ENCODE data around the gene F10.
A peak's percentile ranks its signal among the peaks of the same experiment; 100 is the strongest.

The F10 gene

GRCh38 chr13:113152984-113153809 lies 30.6 kb downstream of the F10 start:
- no peaks in the 10 kb centered on the region for H3K9me3 ChIP-seq (ENCODE audit: control insufficient read depth, low read length)
- H2AK5ac ChIP-seq (ENCODE audit: low read length, severe bottlenecking), result no peak overlapping the region
- H2BK5ac ChIP-seq (ENCODE audit: low read depth, low read length, poor library complexity, severe bottlenecking), result no peak overlapping the region
- peak overlapping the region; percentile 77 for H2BK120ac ChIP-seq (ENCODE audit: low read depth, low read length)
- peak overlapping the region; percentile 93 for H3K9ac ChIP-seq (ENCODE audit: low read length)
- H2BK12ac ChIP-seq (ENCODE audit: low read length in 2 of 2), result peak overlapping the region; percentile 61 to 75
- peak overlapping the region; percentile 74 to 96 for H3K18ac ChIP-seq (ENCODE audit: low read depth in 1 of 2, low read length in 2 of 2)
- no peaks in the 10 kb centered on the region for H3K36me3 ChIP-seq (ENCODE audit: control insufficient read depth in 1 of 2, insufficient read depth in 2 of 2, low read depth in 1 of 2, low read length in 2 of 2)
- H3K23ac ChIP-seq (ENCODE audit: low read length in 2 of 2), result peak overlapping the region in 1 of 2 experiments; percentile 86
- H2AFZ ChIP-seq (ENCODE audit: low read depth, low read length), result peak overlapping the region; percentile 80
- peak overlapping the region; percentile 52 for H3K27ac ChIP-seq (ENCODE audit: low read length, poor library complexity, severe bottlenecking)
- H3K27me3 ChIP-seq (ENCODE audit: control insufficient read depth in 1 of 2, insufficient read depth in 1 of 2, low read length in 2 of 2), result no peaks in the 10 kb centered on the region
- peak overlapping the region; percentile 77 for H2BK15ac ChIP-seq (ENCODE audit: low read depth, poor library complexity, severe bottlenecking)
- peak overlapping the region; percentile 97 for H4K91ac ChIP-seq (ENCODE audit: low read length)
- H4K8ac ChIP-seq (ENCODE audit: low read length), result peak overlapping the region; percentile 94
- no peaks in the 10 kb centered on the region for H3K79me1 ChIP-seq (replicated peaks; ENCODE audit: low read length, poor library complexity, severe bottlenecking)
- H3K4ac ChIP-seq (ENCODE audit: low read depth in 1 of 2, low read length in 2 of 2), result peak overlapping the region; percentile 12 to 49
- peak overlapping the region; percentile 47 to 75 for H3K4me3 ChIP-seq (ENCODE audit: insufficient read depth in 1 of 2, low read depth in 1 of 2, low read length in 2 of 2)
- DNase-seq, result peak; percentile 43
- peaks cover 17% of the 10 kb centered on the region for H3K4me1 ChIP-seq (ENCODE audit: control insufficient read depth, insufficient read depth, low read depth, low read length)
- 14% methylated on average over 55 of the region's 60 CpGs for WGBS
- peak overlapping the region; percentile 82 for H3K4me2 ChIP-seq (ENCODE audit: low read length, poor library complexity, severe bottlenecking)
- peak overlapping the region in 1 of 2 experiments; percentile 68 for H3K14ac ChIP-seq (ENCODE audit: low read length in 2 of 2)

- Histone ChIP-seq H2BK15ac (ENCODE audit: low read depth, poor library complexity, severe bottlenecking) (no peak overlapping the region), H3K79me1 (replicated peaks; ENCODE audit: low read length, poor library complexity, severe bottlenecking) (no peaks in the 10 kb centered on the region), H2BK120ac (ENCODE audit: low read depth, low read length) (no peak overlapping the region), H3K4ac (ENCODE audit: low read depth in 1 of 2, low read length in 2 of 2) (peak overlapping the region in 1 of 2 experiments; percentile 8), H3K4me1 (ENCODE audit: control insufficient read depth, insufficient read depth, low read depth, low read length) (peaks cover 23% of the 10 kb centered on the region), H3K18ac (ENCODE audit: low read depth in 1 of 2, low read length in 2 of 2) (peak overlapping the region in 1 of 2 experiments; percentile 96), H3K23ac (ENCODE audit: low read length in 2 of 2) (no peak overlapping the region), H3K9me3 (ENCODE audit: control insufficient read depth, low read length) (no peaks in the 10 kb centered on the region), H3K4me3 (ENCODE audit: insufficient read depth in 1 of 2, low read depth in 1 of 2, low read length in 2 of 2) (peak overlapping the region; percentile 30 to 75), H3K14ac (ENCODE audit: low read length in 2 of 2) (no peak overlapping the region), H3K4me2 (ENCODE audit: low read length, poor library complexity, severe bottlenecking) (peak overlapping the region; percentile 82), H2AK5ac (ENCODE audit: low read length, severe bottlenecking) (no peak overlapping the region), H2BK12ac (ENCODE audit: low read length in 2 of 2) (no peak overlapping the region), H3K36me3 (ENCODE audit: control insufficient read depth in 1 of 2, insufficient read depth in 2 of 2, low read depth in 1 of 2, low read length in 2 of 2) (no peaks in the 10 kb centered on the region), H3K27ac (ENCODE audit: low read length, poor library complexity, severe bottlenecking) (peak overlapping the region; percentile 52), H2BK5ac (ENCODE audit: low read depth, low read length, poor library complexity, severe bottlenecking) (no peak overlapping the region), H4K8ac (ENCODE audit: low read length) (peak overlapping the region; percentile 8), H3K27me3 (ENCODE audit: control insufficient read depth in 1 of 2, insufficient read depth in 1 of 2, low read length in 2 of 2) (no peaks in the 10 kb centered on the region), H3K9ac (ENCODE audit: low read length) (peak overlapping the region; percentile 93), H2AFZ (ENCODE audit: low read depth, low read length) (peak overlapping the region; percentile 47), H4K91ac (ENCODE audit: low read length) (no peak overlapping the region)
- WGBS, result 31% methylated on average over 7 of the region's 76 CpGs
- DNase-seq, result peak; percentile 74
Measured at GRCh38 chr13:113153810-113154748, 31.5 kb downstream of the F10 start.

- no peak overlapping the region for H2BK5ac ChIP-seq (ENCODE audit: low read depth, low read length, poor library complexity, severe bottlenecking)
- no peaks in the 10 kb centered on the region for H3K79me1 ChIP-seq (replicated peaks; ENCODE audit: low read length, poor library complexity, severe bottlenecking)
- H3K27ac ChIP-seq (ENCODE audit: low read length, poor library complexity, severe bottlenecking), result no peak overlapping the region
- no peak overlapping the region for H3K4ac ChIP-seq (ENCODE audit: low read depth in 1 of 2, low read length in 2 of 2)
- H4K91ac ChIP-seq (ENCODE audit: low read length), result no peak overlapping the region
- no peak overlapping the region for H3K18ac ChIP-seq (ENCODE audit: low read depth in 1 of 2, low read length in 2 of 2)
- H3K9me3 ChIP-seq (ENCODE audit: control insufficient read depth, low read length), result no peaks in the 10 kb centered on the region
- H3K9ac ChIP-seq (ENCODE audit: low read length), result no peak overlapping the region
- no peak overlapping the region for H2BK12ac ChIP-seq (ENCODE audit: low read length in 2 of 2)
- peaks cover 0 to 9% of the 10 kb centered on the region in 2 experiments for H3K27me3 ChIP-seq (ENCODE audit: control insufficient read depth in 1 of 2, insufficient read depth in 1 of 2, low read length in 2 of 2)
- DNase-seq, result no peak
- H2AK5ac ChIP-seq (ENCODE audit: low read length, severe bottlenecking), result no peak overlapping the region
- H3K14ac ChIP-seq (ENCODE audit: low read length in 2 of 2), result no peak overlapping the region
- H2AFZ ChIP-seq (ENCODE audit: low read depth, low read length), result no peak overlapping the region
- H3K4me1 ChIP-seq (ENCODE audit: control insufficient read depth, insufficient read depth, low read depth, low read length), result peaks cover 23% of the 10 kb centered on the region
- no peak overlapping the region for H3K4me3 ChIP-seq (ENCODE audit: insufficient read depth in 1 of 2, low read depth in 1 of 2, low read length in 2 of 2)
- no peak overlapping the region for H2BK120ac ChIP-seq (ENCODE audit: low read depth, low read length)
- H3K23ac ChIP-seq (ENCODE audit: low read length in 2 of 2), result no peak overlapping the region
- H3K4me2 ChIP-seq (ENCODE audit: low read length, poor library complexity, severe bottlenecking), result no peak overlapping the region
- WGBS, result 98% methylated on average over 3 of the region's 3 CpGs
- no peaks in the 10 kb centered on the region for H3K36me3 ChIP-seq (ENCODE audit: control insufficient read depth in 1 of 2, insufficient read depth in 2 of 2, low read depth in 1 of 2, low read length in 2 of 2)
- H4K8ac ChIP-seq (ENCODE audit: low read length), result no peak overlapping the region
- no peak overlapping the region for H2BK15ac ChIP-seq (ENCODE audit: low read depth, poor library complexity, severe bottlenecking)
Measured at GRCh38 chr13:113155201-113155600, 32.6 kb downstream of the F10 start.

Data from mesenchymal stem cell (in vitro differentiated cells and primary cell).